ENCODE measurements around the gene CCDC192.

Gene CCDC192

GRCh38 chr5:127813633-127814587, 110.7 kb downstream of the CCDC192 start:
- no peaks in the 10 kb centered on the region for H3K36me3 ChIP-seq (ENCODE audit: low read length)
- H3K4me3 ChIP-seq (ENCODE audit: insufficient read depth, low read length, poor library complexity, severe bottlenecking) = no peak overlapping the region
- H4K20me1 ChIP-seq (ENCODE audit: low read depth, low read length) = no peaks in the 10 kb centered on the region
- no peaks in the 10 kb centered on the region for H3F3A ChIP-seq (ENCODE audit: insufficient read depth)
- H3K79me2 ChIP-seq (ENCODE audit: insufficient read depth, low read length) = no peaks in the 10 kb centered on the region
- no peaks in the 10 kb centered on the region for H3K9me2 ChIP-seq (replicated peaks; ENCODE audit: insufficient read depth, low read length)
- H2AFZ ChIP-seq (ENCODE audit: low read depth, low read length, severe bottlenecking) = no peak overlapping the region
- no peaks in the 10 kb centered on the region for H3K27me3 ChIP-seq (ENCODE audit: low read length)
- H3K27ac ChIP-seq (ENCODE audit: low read depth, low read length) = no peak overlapping the region
- no peaks in the 10 kb centered on the region for H3K9me3 ChIP-seq (ENCODE audit: insufficient read depth, low read length)
- TF ChIP-seq CTCF (IDR thresholded peaks at IDR 0.05; ENCODE audit: insufficient read depth, low read length, poor library complexity, severe bottlenecking) = no peak
- TF ChIP-seq EZH2phosphoT487 (conservative IDR thresholded peaks at IDR 0.05; ENCODE audit: low read length) = no peak
- H3K4me2 ChIP-seq (ENCODE audit: low read depth, low read length, poor library complexity, severe bottlenecking) = no peak overlapping the region
- no peak overlapping the region for H3K9ac ChIP-seq (ENCODE audit: low read length)

GRCh38 chr5:127814588-127814973, 111.4 kb downstream of the CCDC192 start:
- H3K9ac ChIP-seq (ENCODE audit: low read length) = no peak overlapping the region
- no peak overlapping the region for H3K27ac ChIP-seq (ENCODE audit: low read depth, low read length)
- H3K9me3 ChIP-seq (ENCODE audit: insufficient read depth, low read length) = no peaks in the 10 kb centered on the region
- H2AFZ ChIP-seq (ENCODE audit: low read depth, low read length, severe bottlenecking) = no peak overlapping the region
- H3K79me2 ChIP-seq (ENCODE audit: insufficient read depth, low read length) = no peaks in the 10 kb centered on the region
- no peaks in the 10 kb centered on the region for H4K20me1 ChIP-seq (ENCODE audit: low read depth, low read length)
- no peaks in the 10 kb centered on the region for H3F3A ChIP-seq (ENCODE audit: insufficient read depth)
- no peak overlapping the region for H3K4me3 ChIP-seq (ENCODE audit: insufficient read depth, low read length, poor library complexity, severe bottlenecking)
- H3K36me3 ChIP-seq (ENCODE audit: low read length) = no peaks in the 10 kb centered on the region
- H3K27me3 ChIP-seq (ENCODE audit: low read length) = no peaks in the 10 kb centered on the region
- no peak for TF ChIP-seq CTCF (IDR thresholded peaks at IDR 0.05; ENCODE audit: insufficient read depth, low read length, poor library complexity, severe bottlenecking)
- TF ChIP-seq EZH2phosphoT487 (conservative IDR thresholded peaks at IDR 0.05; ENCODE audit: low read length) = no peak
- no peaks in the 10 kb centered on the region for H3K9me2 ChIP-seq (replicated peaks; ENCODE audit: insufficient read depth, low read length)
- H3K4me2 ChIP-seq (ENCODE audit: low read depth, low read length, poor library complexity, severe bottlenecking) = no peak overlapping the region

- Histone ChIP-seq H2AFZ (ENCODE audit: low read depth, low read length, severe bottlenecking) (no peak overlapping the region), H3K4me2 (ENCODE audit: low read depth, low read length, poor library complexity, severe bottlenecking) (no peak overlapping the region), H3K27ac (ENCODE audit: low read depth, low read length) (no peak overlapping the region), H3K9me2 (replicated peaks; ENCODE audit: insufficient read depth, low read length) (no peaks in the 10 kb centered on the region), H3K9ac (ENCODE audit: low read length) (no peak overlapping the region), H3F3A (ENCODE audit: insufficient read depth) (no peaks in the 10 kb centered on the region), H3K79me2 (ENCODE audit: insufficient read depth, low read length) (no peaks in the 10 kb centered on the region), H3K36me3 (ENCODE audit: low read length) (no peaks in the 10 kb centered on the region), H3K4me3 (ENCODE audit: insufficient read depth, low read length, poor library complexity, severe bottlenecking) (no peak overlapping the region), H3K9me3 (ENCODE audit: insufficient read depth, low read length) (no peaks in the 10 kb centered on the region), H4K20me1 (ENCODE audit: low read depth, low read length) (no peaks in the 10 kb centered on the region), H3K27me3 (ENCODE audit: low read length) (no peaks in the 10 kb centered on the region)
- TF ChIP-seq CTCF (IDR thresholded peaks at IDR 0.05; ENCODE audit: insufficient read depth, low read length, poor library complexity, severe bottlenecking) (no peak), EZH2phosphoT487 (conservative IDR thresholded peaks at IDR 0.05; ENCODE audit: low read length) (no peak)
These were observed 117.8 kb downstream of the CCDC192 start for GRCh38 chr5:127820910-127821553.

Data from SU-DHL-6 (cell line).